Smooth muscle cell (in vitro differentiated cells): ENCODE data around the gene CACNG6. TPM values are rescaled to one million over a fixed set of nuclear protein-coding genes. Genes with fewer than 3 reads are reported as not detected.

Experiments
- DNase-seq: peaks from one replicate; lab custom pipeline; 2025; ENCODE audit not compliant: unreplicated experiment; lab: John Stamatoyannopoulos, UW
- H2AFZ ChIP-seq: fragments of 200-600 bp; sonication (generic); 2 replicates; pipeline ENCODE4 v1.6.0; 2016; ENCODE audit warnings: antibody characterized with exemption, low read depth, mild to moderate bottlenecking
- H3F3A ChIP-seq: fragments of 200-600 bp; sonication (generic); 2 replicates; pipeline ENCODE4 v1.6.0; 2017; ENCODE audit warnings: antibody characterized with exemption, low read depth
- H3K27ac ChIP-seq: fragments of 200-600 bp; sonication (generic); 2 replicates; pipeline ENCODE4 v1.5.1; 2016; ENCODE audit warnings: low read depth, mild to moderate bottlenecking
- H3K27me3 ChIP-seq: fragments of 200-600 bp; sonication (generic); 2 replicates; pipeline ENCODE4 v1.6.1; 2016; ENCODE audit warnings: low read depth, mild to moderate bottlenecking
- H3K36me3 ChIP-seq: fragments of 200-600 bp; sonication (generic); 2 replicates; pipeline ENCODE4 v1.5.1; 2016; ENCODE audit warnings: low read depth
- H3K4me1 ChIP-seq: fragments of 200-600 bp; sonication (generic); 2 replicates; pipeline ENCODE4 v1.5.1; 2016; ENCODE audit warnings: low read depth
- H3K4me2 ChIP-seq: fragments of 200-600 bp; sonication (generic); 2 replicates; pipeline ENCODE4 v1.6.0; 2016; ENCODE audit warnings: mild to moderate bottlenecking
- H3K4me3 ChIP-seq: fragments of 200-600 bp; sonication (generic); 2 replicates; pipeline ENCODE4 v1.5.1; 2016; ENCODE audit warnings: mild to moderate bottlenecking
- H3K79me2 ChIP-seq: fragments of 200-600 bp; sonication (generic); 2 replicates; pipeline ENCODE4 v1.6.0; 2016; ENCODE audit warnings: low read depth, mild to moderate bottlenecking
- H3K9ac ChIP-seq: fragments of 200-600 bp; sonication (generic); 2 replicates; pipeline ENCODE4 v1.6.0; 2016; ENCODE audit warnings: low read depth
- H3K9me3 ChIP-seq: fragments of 200-600 bp; sonication (generic); replicated peaks from 2 replicates; pipeline ENCODE4 v1.5.1; 2016; ENCODE audit warnings: low read depth
- H4K20me1 ChIP-seq: fragments of 200-600 bp; sonication (generic); 2 replicates; pipeline ENCODE4 v1.6.0; 2016; ENCODE audit warnings: low read depth
- CTCF ChIP-seq: fragments of 200-600 bp; sonication (generic); IDR thresholded peaks from 2 replicates; pipeline ENCODE4 v1.5.1; 2017; ENCODE audit warnings: borderline replicate concordance, mild to moderate bottlenecking, antibody characterized with exemption; ENCODE audit not compliant: insufficient read depth, poor library complexity, severe bottlenecking
- WGBS: methylation state at CpG from one replicate; pipeline ENCODE4 v1.1.7; 2016; ENCODE audit warnings: low lambda C conversion rate; 5-methylcytosine and 5-hydroxymethylcytosine counted together
- polyA plus RNA-seq: library from polyadenylated mRNA; unstranded; fragments of >200 nt; fragmentation: Nextera tagmentation; extraction: Ambion mirVana; gene quantifications from 2 replicates; pipeline ENCODE4 v1.2.1, GENCODE V29; 2016
- total RNA-seq: library from RNA; depleted of rRNA; stranded (reverse); fragments of >200 nt; gene quantifications from 2 replicates; pipeline ENCODE4 v1.2.3, GENCODE V29; 2014

Gene CACNG6
- total and polyA plus RNA-seq, 2 experiments from 2014 or later: 0.13 TPM; not detected in 1

GRCh38 chr19:53982001-53982451, 9.4 kb upstream of the CACNG6 start:
- H4K20me1 ChIP-seq: no peaks in the 10 kb centered on the region
- H2AFZ ChIP-seq: no peak overlapping the region
- H3K9me3 ChIP-seq: no peaks in the 10 kb centered on the region
- WGBS: 4% methylated on average over 25 of the region's 62 CpGs
- no peak overlapping the region for H3K9ac ChIP-seq
- H3K4me1 ChIP-seq: no peaks in the 10 kb centered on the region
- H3K4me3 ChIP-seq: peak overlapping the region; percentile 41
- H3K27ac ChIP-seq: no peak overlapping the region
- H3K27me3 ChIP-seq: peaks cover 7% of the 10 kb centered on the region
- peak overlapping the region; percentile 82 for H3K4me2 ChIP-seq
- peaks cover 4% of the 10 kb centered on the region for H3F3A ChIP-seq
- no peaks in the 10 kb centered on the region for H3K36me3 ChIP-seq
- no peak for TF ChIP-seq CTCF
- DNase-seq: no peak
- no peaks in the 10 kb centered on the region for H3K79me2 ChIP-seq

- WGBS: no CpG with 5 or more reads among the region's 61 CpGs
- H3K27me3 ChIP-seq: peaks cover 7% of the 10 kb centered on the region
- H3K4me3 ChIP-seq: no peak overlapping the region
- no peak overlapping the region for H3K9ac ChIP-seq
- TF ChIP-seq CTCF: no peak
- H3F3A ChIP-seq: peaks cover 4% of the 10 kb centered on the region
- H3K36me3 ChIP-seq: no peaks in the 10 kb centered on the region
- no peaks in the 10 kb centered on the region for H3K9me3 ChIP-seq
- no peaks in the 10 kb centered on the region for H4K20me1 ChIP-seq
- no peaks in the 10 kb centered on the region for H3K4me1 ChIP-seq
- H3K4me2 ChIP-seq: peak overlapping the region; percentile 75
- DNase-seq: no peak
- H3K27ac ChIP-seq: no peak overlapping the region
- H3K79me2 ChIP-seq: no peaks in the 10 kb centered on the region
- no peak overlapping the region for H2AFZ ChIP-seq
These were observed 8.8 kb upstream of the CACNG6 start for GRCh38 chr19:53982611-53983010.

GRCh38 chr19:53983457-53984289, 7.8 kb upstream of the CACNG6 start:
- no peaks in the 10 kb centered on the region for H3K79me2 ChIP-seq
- H3K4me2 ChIP-seq: no peak overlapping the region
- peaks cover 7% of the 10 kb centered on the region for H3K27me3 ChIP-seq
- no peak overlapping the region for H3K4me3 ChIP-seq
- no peak overlapping the region for H2AFZ ChIP-seq
- no peaks in the 10 kb centered on the region for H3K36me3 ChIP-seq
- TF ChIP-seq CTCF: no peak
- no peak overlapping the region for H3K9ac ChIP-seq
- H3K9me3 ChIP-seq: no peaks in the 10 kb centered on the region
- no peak for DNase-seq
- H3K27ac ChIP-seq: no peak overlapping the region
- H3K4me1 ChIP-seq: no peaks in the 10 kb centered on the region
- H4K20me1 ChIP-seq: no peaks in the 10 kb centered on the region
- WGBS: 91% methylated on average over 24 of the region's 24 CpGs
- H3F3A ChIP-seq: no peaks in the 10 kb centered on the region
